GM23338 (cell line): Measurements from ENCODE around the gene DLG2.

Source experiments
- CREB1 ChIP-seq: fragments of 250-450 bp; sonication (Bioruptor Pico); IDR thresholded peaks from 2 replicates; pipeline ENCODE4 v1.5.0; 2020; ENCODE audit warnings: low read depth, mild to moderate bottlenecking, moderate library complexity
- CTCF ChIP-seq, 2 experiments: fragments of 200-600 bp in 1 of 2; sonication (generic) in 1 of 2; conservative IDR thresholded peaks; 2 replicates each; pipeline versions ENCODE4 v1.5.1 to v1.6.1; 2016 to 2017; ENCODE audit warnings: antibody characterized with exemption in 2 of 2, low read depth in 2 of 2, mild to moderate bottlenecking in 2 of 2, moderate library complexity in 1 of 2
- EZH2 ChIP-seq: fragments of 200-600 bp; sonication (generic); IDR thresholded peaks from one replicate; pipeline ENCODE4 v1.8.0; 2017; ENCODE audit warnings: antibody characterized with exemption, mild to moderate bottlenecking, low read depth; ENCODE audit not compliant: unreplicated experiment
- EZH2phosphoT487 ChIP-seq: fragments of 200-600 bp; sonication (generic); IDR thresholded peaks from one replicate; pipeline ENCODE4 v1.8.1; 2018; ENCODE audit warnings: antibody characterized with exemption; ENCODE audit not compliant: unreplicated experiment
- JUNB ChIP-seq: IDR thresholded peaks from one replicate; pipeline ENCODE4 v1.6.1; 2016; ENCODE audit warnings: antibody characterized with exemption; ENCODE audit not compliant: unreplicated experiment
- NANOG ChIP-seq: IDR thresholded peaks from 2 replicates; pipeline ENCODE4 v1.6.1; 2016; ENCODE audit warnings: antibody characterized with exemption, borderline replicate concordance
- POLR2AphosphoS5 ChIP-seq: IDR thresholded peaks from 2 replicates; pipeline ENCODE4 v1.6.1; 2016; ENCODE audit warnings: antibody characterized with exemption, low read depth
- REST ChIP-seq: IDR thresholded peaks from one replicate; pipeline ENCODE4 v1.6.1; 2018; ENCODE audit warnings: antibody characterized with exemption; ENCODE audit not compliant: unreplicated experiment
- STAT1 ChIP-seq: IDR thresholded peaks from one replicate; pipeline ENCODE4 v1.6.1; 2016; ENCODE audit warnings: antibody characterized with exemption; ENCODE audit not compliant: unreplicated experiment
- ZNF114 ChIP-seq: fragments of 250-450 bp; sonication (Bioruptor Pico); IDR thresholded peaks from 2 replicates; pipeline ENCODE4 v1.5.0; 2020; ENCODE audit warnings: mild to moderate bottlenecking, moderate library complexity
- ZNF331 ChIP-seq: fragments of 250-450 bp; sonication (Bioruptor Pico); IDR thresholded peaks from 2 replicates; pipeline ENCODE4 v1.5.0; 2020; ENCODE audit warnings: low read depth, mild to moderate bottlenecking, moderate library complexity
- ZNF462 ChIP-seq: fragments of 250-450 bp; sonication (Bioruptor Pico); IDR thresholded peaks from 2 replicates; pipeline ENCODE4 v1.5.0; 2020; ENCODE audit warnings: mild to moderate bottlenecking, moderate library complexity
- TF ChIP-seq, protein P1 (sequence below): IDR thresholded peaks from 2 replicates; pipeline ENCODE4 v1.6.1; 2016; ENCODE audit warnings: antibody characterized with exemption

GRCh38 chr11:83643115-83643514, 1984.0 kb downstream of the DLG2 start:
- TF ChIP-seq ZNF331 (CRISPR knock-in tag): no peak
- TF ChIP-seq POLR2AphosphoS5: no peak
- TF ChIP-seq CTCF (conservative IDR thresholded peaks at IDR 0.05; ENCODE audit: low read depth in 2 of 2): no peak
- no peak for TF ChIP-seq STAT1
- no peak for TF ChIP-seq EZH2
- no peak for TF ChIP-seq REST
- TF ChIP-seq EZH2phosphoT487: no peak
- no peak for TF ChIP-seq CREB1 (CRISPR knock-in tag)
- TF ChIP-seq, protein P1, sequence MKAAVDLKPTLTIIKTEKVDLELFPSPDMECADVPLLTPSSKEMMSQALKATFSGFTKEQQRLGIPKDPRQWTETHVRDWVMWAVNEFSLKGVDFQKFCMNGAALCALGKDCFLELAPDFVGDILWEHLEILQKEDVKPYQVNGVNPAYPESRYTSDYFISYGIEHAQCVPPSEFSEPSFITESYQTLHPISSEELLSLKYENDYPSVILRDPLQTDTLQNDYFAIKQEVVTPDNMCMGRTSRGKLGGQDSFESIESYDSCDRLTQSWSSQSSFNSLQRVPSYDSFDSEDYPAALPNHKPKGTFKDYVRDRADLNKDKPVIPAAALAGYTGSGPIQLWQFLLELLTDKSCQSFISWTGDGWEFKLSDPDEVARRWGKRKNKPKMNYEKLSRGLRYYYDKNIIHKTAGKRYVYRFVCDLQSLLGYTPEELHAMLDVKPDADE: no peak
- no peak for TF ChIP-seq JUNB
- TF ChIP-seq ZNF114 (CRISPR knock-in tag): no peak
- no peak for TF ChIP-seq NANOG
- no peak for TF ChIP-seq ZNF462
